ENCODE results near the gene IRF7. TPM values are rescaled to one million over a fixed set of nuclear protein-coding genes. Genes with fewer than 3 reads are reported as not detected.

The IRF7 gene
- total RNA-seq, 1 donor from 2014 or later, result 10.3 TPM

DNA sequence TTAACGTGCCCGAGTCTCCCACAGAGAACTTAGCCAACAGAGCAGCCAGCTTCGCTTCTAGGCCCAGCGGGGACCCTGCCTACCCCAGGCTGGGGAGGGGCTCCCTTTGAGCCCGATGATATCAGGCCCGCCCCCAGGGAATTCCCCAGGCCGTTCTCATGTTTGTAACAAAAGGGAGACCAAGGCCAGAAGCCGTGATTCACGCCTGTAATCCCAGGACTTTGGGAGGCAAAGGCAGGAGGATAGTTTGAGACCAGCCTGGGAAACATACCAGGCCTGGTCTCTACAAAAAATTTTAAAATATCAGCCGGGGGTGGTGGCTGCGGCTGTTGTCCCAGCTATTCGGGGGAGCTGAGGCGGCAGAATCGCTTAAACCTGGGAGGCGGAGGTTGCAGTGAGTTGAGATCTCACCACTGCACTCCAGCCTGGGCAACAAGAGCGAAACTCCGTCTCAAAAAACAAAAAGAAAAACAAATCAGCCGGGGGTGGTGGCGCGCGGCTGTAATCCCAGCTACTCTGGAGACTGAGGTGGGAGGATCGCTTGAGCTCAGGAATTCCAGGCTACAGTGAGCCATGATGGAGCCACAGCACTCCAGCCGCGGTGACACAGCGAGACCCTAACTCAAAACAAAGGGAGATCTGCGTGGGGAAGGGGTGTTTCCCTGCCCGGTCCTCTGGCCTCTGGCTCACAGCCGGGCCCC lies 23.0 kb upstream of the IRF7 start:
- H3K4me3 ChIP-seq, result peak overlapping the region; percentile 17
- intact Hi-C loops (cut with micrococcal nuclease), result no loop called here
- H3K27ac ChIP-seq (replicated peaks), result no peak overlapping the region
- H3K4me1 ChIP-seq, result peaks cover 41% of the 10 kb centered on the region
- no peaks in the 10 kb centered on the region for H3K9me3 ChIP-seq (replicated peaks)
- peaks cover 49% of the 10 kb centered on the region for H3K27me3 ChIP-seq (ENCODE audit: low read depth)
- TF ChIP-seq, protein P1, sequence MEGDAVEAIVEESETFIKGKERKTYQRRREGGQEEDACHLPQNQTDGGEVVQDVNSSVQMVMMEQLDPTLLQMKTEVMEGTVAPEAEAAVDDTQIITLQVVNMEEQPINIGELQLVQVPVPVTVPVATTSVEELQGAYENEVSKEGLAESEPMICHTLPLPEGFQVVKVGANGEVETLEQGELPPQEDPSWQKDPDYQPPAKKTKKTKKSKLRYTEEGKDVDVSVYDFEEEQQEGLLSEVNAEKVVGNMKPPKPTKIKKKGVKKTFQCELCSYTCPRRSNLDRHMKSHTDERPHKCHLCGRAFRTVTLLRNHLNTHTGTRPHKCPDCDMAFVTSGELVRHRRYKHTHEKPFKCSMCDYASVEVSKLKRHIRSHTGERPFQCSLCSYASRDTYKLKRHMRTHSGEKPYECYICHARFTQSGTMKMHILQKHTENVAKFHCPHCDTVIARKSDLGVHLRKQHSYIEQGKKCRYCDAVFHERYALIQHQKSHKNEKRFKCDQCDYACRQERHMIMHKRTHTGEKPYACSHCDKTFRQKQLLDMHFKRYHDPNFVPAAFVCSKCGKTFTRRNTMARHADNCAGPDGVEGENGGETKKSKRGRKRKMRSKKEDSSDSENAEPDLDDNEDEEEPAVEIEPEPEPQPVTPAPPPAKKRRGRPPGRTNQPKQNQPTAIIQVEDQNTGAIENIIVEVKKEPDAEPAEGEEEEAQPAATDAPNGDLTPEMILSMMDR (IDR thresholded peaks at IDR 0.05; ENCODE audit: borderline replicate concordance), result no peak
- no peak for DNase-seq
- peaks cover 8% of the 10 kb centered on the region for H3K36me3 ChIP-seq

DNA sequence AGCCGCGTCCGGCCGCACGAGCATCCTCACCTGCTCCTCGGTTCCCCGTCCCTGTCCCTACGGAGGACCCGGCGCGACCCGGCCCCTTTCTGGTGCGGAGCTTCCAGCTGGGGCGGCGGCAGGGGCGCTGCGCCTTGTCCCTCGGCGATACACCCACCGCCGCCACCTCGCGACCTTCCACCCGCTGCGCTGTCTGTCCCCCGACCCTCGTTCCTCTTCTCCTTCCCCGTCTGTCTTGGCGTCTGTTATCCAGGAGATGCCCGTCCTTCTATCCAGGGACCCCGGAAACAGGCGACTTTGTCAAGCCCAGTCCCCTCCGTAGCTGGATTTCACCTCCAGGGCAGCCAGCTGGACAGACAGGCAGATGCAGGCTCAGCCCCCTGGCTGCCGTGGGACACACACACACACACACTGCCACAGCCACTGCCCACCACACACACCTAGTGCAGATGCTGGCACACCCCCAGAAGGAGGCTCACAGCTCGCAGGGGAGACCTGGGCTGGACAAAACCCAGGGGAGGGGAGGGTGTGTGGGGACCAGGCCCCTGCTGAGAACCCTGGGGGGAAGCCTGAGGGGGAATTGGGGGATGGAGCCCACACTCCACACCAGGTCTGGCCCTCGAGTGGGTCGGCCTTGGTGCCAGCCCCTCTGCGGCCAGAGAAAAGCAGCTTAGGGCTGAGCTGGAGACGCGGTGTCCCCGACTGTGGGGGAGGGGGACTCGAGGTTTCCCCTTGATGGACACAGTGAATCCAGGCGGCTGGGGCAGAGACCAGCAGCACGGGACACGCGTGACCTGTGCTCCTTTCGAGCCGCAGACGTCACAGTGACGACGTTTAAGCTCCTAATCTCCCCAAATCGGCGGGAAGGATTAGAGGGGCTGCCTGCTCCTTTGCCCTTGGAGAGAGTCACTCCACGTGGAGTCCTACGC lies 22.1 kb upstream of the IRF7 start:
- DNase-seq, result no peak
- Histone ChIP-seq H3K27me3 (ENCODE audit: low read depth) (peaks cover 49% of the 10 kb centered on the region), H3K4me3 (peak overlapping the region; percentile 51), H3K9me3 (replicated peaks) (no peaks in the 10 kb centered on the region), H3K27ac (replicated peaks) (no peak overlapping the region), H3K4me1 (peaks cover 41% of the 10 kb centered on the region), H3K36me3 (no peaks in the 10 kb centered on the region)
- TF ChIP-seq, protein P1 (IDR thresholded peaks at IDR 0.05; ENCODE audit: borderline replicate concordance), result no peak
- intact Hi-C loops (cut with micrococcal nuclease), result no loop called here

DNA sequence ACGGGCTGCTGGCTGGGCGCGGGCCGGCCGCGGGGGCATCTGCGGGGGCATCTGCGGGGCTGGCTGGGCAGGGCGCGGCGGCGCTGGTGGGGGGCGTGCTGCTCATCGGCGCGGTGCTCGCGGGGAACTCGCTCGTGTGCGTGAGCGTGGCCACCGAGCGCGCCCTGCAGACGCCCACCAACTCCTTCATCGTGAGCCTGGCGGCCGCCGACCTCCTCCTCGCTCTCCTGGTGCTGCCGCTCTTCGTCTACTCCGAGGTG lies 21.5 kb upstream of the IRF7 start:
- peaks cover 49% of the 10 kb centered on the region for H3K27me3 ChIP-seq (ENCODE audit: low read depth)
- intact Hi-C loops (cut with micrococcal nuclease), result no loop called here
- DNase-seq, result no peak
- TF ChIP-seq, protein P1 (IDR thresholded peaks at IDR 0.05; ENCODE audit: borderline replicate concordance), result no peak
- peak overlapping the region; percentile 51 for H3K4me3 ChIP-seq
- peaks cover 41% of the 10 kb centered on the region for H3K4me1 ChIP-seq
- H3K27ac ChIP-seq (replicated peaks), result no peak overlapping the region
- no peaks in the 10 kb centered on the region for H3K36me3 ChIP-seq
- H3K9me3 ChIP-seq (replicated peaks), result no peaks in the 10 kb centered on the region

DNA sequence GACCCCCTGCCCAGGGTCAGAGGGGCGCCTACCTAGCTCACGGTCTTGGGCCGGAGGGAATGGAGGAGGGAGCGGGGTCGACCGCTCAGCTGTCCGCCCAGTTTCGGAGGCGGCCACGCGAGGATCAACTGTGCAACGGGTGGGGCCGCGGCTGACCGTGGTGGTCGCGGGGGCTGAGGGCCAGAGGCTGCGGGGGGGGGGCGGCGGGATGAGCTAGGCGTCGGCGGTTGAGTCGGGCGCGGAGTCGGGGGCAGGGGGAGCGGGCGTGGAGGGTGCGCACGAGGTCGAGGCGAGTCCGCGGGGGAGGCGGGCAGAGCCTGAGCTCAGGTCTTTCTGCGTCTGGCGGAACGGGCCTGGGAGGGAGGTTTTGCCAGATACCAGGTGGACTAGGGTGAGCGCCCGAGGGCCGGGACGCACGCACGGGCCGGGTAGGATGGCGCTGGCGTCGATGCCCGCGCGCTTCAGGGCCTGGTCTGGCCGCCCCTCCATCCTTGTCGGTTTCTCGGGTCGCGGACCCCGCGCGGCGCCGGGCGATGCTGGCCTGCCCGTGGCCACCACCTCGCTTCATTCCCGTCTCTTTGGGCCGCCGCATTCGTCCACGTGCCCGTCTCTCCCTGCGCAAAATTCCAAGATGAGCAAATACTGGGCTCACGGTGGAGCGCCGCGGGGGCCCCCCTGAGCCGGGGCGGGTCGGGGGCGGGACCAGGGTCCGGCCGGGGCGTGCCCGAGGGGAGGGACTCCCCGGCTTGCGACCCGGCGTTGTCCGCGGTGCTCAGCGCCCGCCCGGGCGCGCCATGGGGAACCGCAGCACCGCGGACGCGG lies 21.0 kb upstream of the IRF7 start, which contains the start of gene DRD4:
Gene DRD4, plus strand, starts transcription at position 759 of the 822 bp plus-strand sequence. Its CDS starts 36 bp downstream, at position 795.
- no peak for DNase-seq
- TF ChIP-seq, protein P1 (IDR thresholded peaks at IDR 0.05; ENCODE audit: borderline replicate concordance), result no peak
- intact Hi-C loops (cut with micrococcal nuclease), result no loop called here

DNA sequence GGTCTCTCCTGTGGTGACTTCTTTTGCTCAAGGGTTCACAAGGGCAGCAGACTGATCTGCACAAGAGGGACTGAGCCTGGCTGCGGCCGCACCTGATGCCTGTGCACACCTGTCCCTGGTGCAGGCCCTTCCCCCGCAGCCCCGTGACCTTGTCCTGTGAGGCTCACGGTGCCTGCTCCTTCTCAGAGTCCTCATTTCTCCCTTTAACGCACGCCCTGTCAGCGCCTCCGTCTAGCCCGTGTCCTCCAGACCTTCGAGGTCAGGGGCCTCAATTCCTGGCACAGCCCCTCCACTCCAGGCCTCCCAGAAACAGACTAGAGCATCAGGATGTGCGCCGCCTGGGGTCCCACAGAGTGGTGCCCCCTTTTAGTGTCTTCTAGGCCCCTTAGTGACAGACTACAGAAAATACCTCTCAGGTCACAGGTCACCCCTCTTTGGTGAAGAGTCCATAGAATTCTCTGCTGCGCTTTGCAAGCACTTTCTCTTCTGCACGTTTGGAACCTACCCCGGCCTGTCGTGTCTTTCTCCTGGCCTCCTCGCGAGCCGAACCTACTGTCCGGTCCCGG lies 20.3 kb upstream of the IRF7 start:
- Histone ChIP-seq H3K36me3 (no peaks in the 10 kb centered on the region), H3K9me3 (replicated peaks) (no peaks in the 10 kb centered on the region), H3K4me1 (peaks cover 41% of the 10 kb centered on the region), H3K4me3 (no peak overlapping the region), H3K27me3 (ENCODE audit: low read depth) (peaks cover 49% of the 10 kb centered on the region), H3K27ac (replicated peaks) (no peak overlapping the region)
- intact Hi-C loops (cut with micrococcal nuclease), result no loop called here
- TF ChIP-seq, protein P1 (IDR thresholded peaks at IDR 0.05; ENCODE audit: borderline replicate concordance), result no peak
- no peak for DNase-seq

More for the DNA sequence above, 21.0 kb upstream of the IRF7 start, which contains the start of gene DRD4:
- H3K36me3 ChIP-seq, result no peaks in the 10 kb centered on the region
- H3K4me3 ChIP-seq, result peak within 1 kb of the TSS; percentile 51
- no peak within 1 kb of the TSS for H3K27ac ChIP-seq (replicated peaks)
- peaks cover 49% of the 10 kb centered on the region for H3K27me3 ChIP-seq (ENCODE audit: low read depth)
- peaks cover 41% of the 10 kb centered on the region for H3K4me1 ChIP-seq
- no peaks in the 10 kb centered on the region for H3K9me3 ChIP-seq (replicated peaks)
